ENCODE data around the gene ZNF367. TPM values are rescaled to one million over a fixed set of nuclear protein-coding genes. Genes with fewer than 3 reads are reported as not detected.
A peak's percentile ranks its signal among the peaks of the same experiment; 100 is the strongest.

Gene ZNF367
- total RNA-seq, 2 donors from 2014 or later = 1.0 to 2.6 TPM

GRCh38 chr9:96344458-96345180 is 73.6 kb downstream of the ZNF367 start:
- H3K27ac ChIP-seq = peak overlapping the region in 1 of 4 donors; percentile 47
- no peaks in the 10 kb centered on the region for H3K9me3 ChIP-seq
- H3K4me3 ChIP-seq = no peak overlapping the region
- DNase-seq = peak in 3 of 4 donors; percentile 12 to 46 (median 28)
- 50 to 56% methylated on average over 5 to 6 of the region's 6 CpGs for WGBS, 2 donors
- no peaks in the 10 kb centered on the region for H3K27me3 ChIP-seq
- peak; percentile 51 for ATAC-seq
- no peaks in the 10 kb centered on the region for H3K36me3 ChIP-seq (replicated peaks in 1 of 2; ENCODE audit: insufficient read depth in 1 of 2, low read depth in 2 of 2)
- H3K4me1 ChIP-seq = peaks cover 15% of the 10 kb centered on the region
- TF ChIP-seq CTCF (IDR thresholded peaks at IDR 0.05) = no peak
- no peak for TF ChIP-seq POLR2A (IDR thresholded peaks at IDR 0.05)
- intact Hi-C loops (cut with DNase I) = no loop called here

- 80 to 85% methylated on average over 5 of the region's 5 CpGs for WGBS, 2 donors
- TF ChIP-seq POLR2A (IDR thresholded peaks at IDR 0.05) (no peak), CTCF (IDR thresholded peaks at IDR 0.05) (no peak)
- no peak overlapping the region for H3K4me3 ChIP-seq
- intact Hi-C loops (cut with DNase I) = no loop called here
- H3K36me3 ChIP-seq (replicated peaks in 1 of 2; ENCODE audit: insufficient read depth in 1 of 2, low read depth in 2 of 2) = no peaks in the 10 kb centered on the region
- no peaks in the 10 kb centered on the region for H3K27me3 ChIP-seq
- DNase-seq (no peak), ATAC-seq (no peak)
- peak overlapping the region in 1 of 4 donors; percentile 37 for H3K27ac ChIP-seq
- no peaks in the 10 kb centered on the region for H3K9me3 ChIP-seq
- peaks cover 19% of the 10 kb centered on the region for H3K4me1 ChIP-seq
Observed at GRCh38 chr9:96343515-96344360, 74.4 kb downstream of the ZNF367 start.

GRCh38 chr9:96342571-96343245 is 75.5 kb downstream of the ZNF367 start:
- intact Hi-C loops (cut with DNase I) = no loop called here
- Histone ChIP-seq H3K4me3 (no peak overlapping the region), H3K27me3 (no peaks in the 10 kb centered on the region), H3K36me3 (replicated peaks in 1 of 2; ENCODE audit: insufficient read depth in 1 of 2, low read depth in 2 of 2) (no peaks in the 10 kb centered on the region), H3K27ac (no peak overlapping the region), H3K4me1 (peaks cover 19% of the 10 kb centered on the region), H3K9me3 (no peaks in the 10 kb centered on the region)
- TF ChIP-seq POLR2A (IDR thresholded peaks at IDR 0.05) (no peak), CTCF (IDR thresholded peaks at IDR 0.05) (no peak)
- no peak for DNase-seq
- WGBS, 2 donors = 83% methylated on average over 14 to 20 of the region's 20 CpGs
- ATAC-seq = no peak

GRCh38 chr9:96340707-96341106 is 77.5 kb downstream of the ZNF367 start:
- peak overlapping the region in 1 of 4 donors; percentile 75 for H3K27ac ChIP-seq
- intact Hi-C loops (cut with DNase I) = no loop called here
- ATAC-seq = no peak

More at GRCh38 chr9:96340707-96341106, 77.5 kb downstream of the ZNF367 start:
- no peak for TF ChIP-seq CTCF (IDR thresholded peaks at IDR 0.05)
- no peak for TF ChIP-seq POLR2A (IDR thresholded peaks at IDR 0.05)
- WGBS, 2 donors = 88 to 97% methylated on average over 3 of the region's 3 CpGs
- no peaks in the 10 kb centered on the region for H3K27me3 ChIP-seq
- no peak overlapping the region for H3K4me3 ChIP-seq
- H3K9me3 ChIP-seq = no peaks in the 10 kb centered on the region
- no peaks in the 10 kb centered on the region for H3K36me3 ChIP-seq (replicated peaks in 1 of 2; ENCODE audit: insufficient read depth in 1 of 2, low read depth in 2 of 2)
- H3K4me1 ChIP-seq = peaks cover 19% of the 10 kb centered on the region
- no peak for DNase-seq

Measured in body of pancreas (tissue), 4 donors.